Measurements from ENCODE around the gene RBBP8.

The RBBP8 gene

GRCh38 chr18:22999212-22999611 lies 66.1 kb downstream of the RBBP8 start:
- peaks cover 29 to 100% (median 93%) of the 10 kb centered on the region in 11 experiments; a peak in 21 of 22 replicates for H3K36me3 ChIP-seq
- no peak overlapping the region for H3K4me3 ChIP-seq
- H3K27me3 ChIP-seq = no peaks in the 10 kb centered on the region
- no peaks in the 10 kb centered on the region for H4K20me1 ChIP-seq
- no peak overlapping the region for H3K4me2 ChIP-seq
- H3K9ac ChIP-seq = no peak overlapping the region
- no peaks in the 10 kb centered on the region for H3K4me1 ChIP-seq
- TF ChIP-seq Cebpa-rat (IDR thresholded peaks at IDR 0.05) = no peak
- no peaks in the 10 kb centered on the region for H3K9me3 ChIP-seq (replicated peaks in 1 of 11)
- H3K27ac ChIP-seq = no peak overlapping the region

- no peaks in the 10 kb centered on the region for H4K20me1 ChIP-seq
Observed at GRCh38 chr18:22999647-23000046, 66.5 kb downstream of the RBBP8 start.

GRCh38 chr18:23003289-23003688 lies 70.2 kb downstream of the RBBP8 start:
- no peak for TF ChIP-seq Cebpa-rat (IDR thresholded peaks at IDR 0.05)
- Histone ChIP-seq H3K9me3 (replicated peaks in 1 of 11) (no peaks in the 10 kb centered on the region), H3K9ac (no peak overlapping the region), H3K27me3 (no peaks in the 10 kb centered on the region), H3K27ac (no peak overlapping the region), H4K20me1 (no peaks in the 10 kb centered on the region), H3K4me2 (no peak overlapping the region), H3K4me3 (no peak overlapping the region), H3K4me1 (no peaks in the 10 kb centered on the region), H3K36me3 (peaks cover 22 to 99% (median 80%) of the 10 kb centered on the region in 11 experiments)

More at GRCh38 chr18:22999647-23000046, 66.5 kb downstream of the RBBP8 start:
- Histone ChIP-seq H3K27ac (no peak overlapping the region), H3K4me1 (no peaks in the 10 kb centered on the region), H3K36me3 (peaks cover 33 to 100% (median 93%) of the 10 kb centered on the region in 11 experiments), H3K4me3 (no peak overlapping the region), H3K9me3 (replicated peaks in 1 of 11) (no peaks in the 10 kb centered on the region), H3K4me2 (no peak overlapping the region), H3K27me3 (no peaks in the 10 kb centered on the region), H3K9ac (no peak overlapping the region)
- peak in 4 of 11 experiments; percentile 44 to 93 (median 72); a peak in 7 of 22 replicates for TF ChIP-seq Cebpa-rat (IDR thresholded peaks at IDR 0.05)

- no peak overlapping the region for H3K27ac ChIP-seq
- no peak overlapping the region for H3K4me3 ChIP-seq
- H3K9me3 ChIP-seq (replicated peaks in 1 of 11) = no peaks in the 10 kb centered on the region
- no peak for TF ChIP-seq Cebpa-rat (IDR thresholded peaks at IDR 0.05)
- H3K27me3 ChIP-seq = no peaks in the 10 kb centered on the region
- peaks cover 6 to 93% (median 55%) of the 10 kb centered on the region in 11 experiments; a peak in 20 of 22 replicates for H3K36me3 ChIP-seq
- H3K4me2 ChIP-seq = no peak overlapping the region
- H3K4me1 ChIP-seq = no peaks in the 10 kb centered on the region
- no peaks in the 10 kb centered on the region for H4K20me1 ChIP-seq
- no peak overlapping the region for H3K9ac ChIP-seq
Observed at GRCh38 chr18:23012249-23012648, 79.1 kb downstream of the RBBP8 start.

GRCh38 chr18:23020555-23021294 lies 87.6 kb downstream of the RBBP8 start:
- Histone ChIP-seq H3K36me3 (peaks cover 9 to 95% (median 73%) of the 10 kb centered on the region in 11 experiments), H3K9ac (no peak overlapping the region), H3K27me3 (no peaks in the 10 kb centered on the region), H3K27ac (no peak overlapping the region), H3K4me3 (no peak overlapping the region), H3K4me1 (no peaks in the 10 kb centered on the region; a peak in 1 of 20 replicates), H4K20me1 (no peaks in the 10 kb centered on the region), H3K9me3 (replicated peaks in 1 of 11) (no peaks in the 10 kb centered on the region), H3K4me2 (no peak overlapping the region)
- TF ChIP-seq Cebpa-rat (IDR thresholded peaks at IDR 0.05) = no peak

- no peak for TF ChIP-seq Cebpa-rat (IDR thresholded peaks at IDR 0.05)
- Histone ChIP-seq H3K9me3 (replicated peaks in 1 of 11) (no peaks in the 10 kb centered on the region), H3K9ac (no peak overlapping the region), H3K4me3 (no peak overlapping the region), H4K20me1 (no peaks in the 10 kb centered on the region), H3K4me2 (no peak overlapping the region), H3K27ac (no peak overlapping the region), H3K36me3 (peaks cover 10 to 95% (median 77%) of the 10 kb centered on the region in 11 experiments), H3K4me1 (no peaks in the 10 kb centered on the region; a peak in 1 of 20 replicates), H3K27me3 (no peaks in the 10 kb centered on the region)
Observed at GRCh38 chr18:23021623-23022022, 88.5 kb downstream of the RBBP8 start.

- no peak overlapping the region for H3K4me2 ChIP-seq
- H3K36me3 ChIP-seq = peaks cover under 1 to 29% (median 18%) of the 10 kb centered on the region in 11 experiments; a peak in 19 of 22 replicates
- no peak for TF ChIP-seq Cebpa-rat (IDR thresholded peaks at IDR 0.05)
- no peaks in the 10 kb centered on the region for H3K4me1 ChIP-seq
- no peak overlapping the region for H3K4me3 ChIP-seq
- no peaks in the 10 kb centered on the region for H3K27me3 ChIP-seq
- H3K9ac ChIP-seq = no peak overlapping the region
- H4K20me1 ChIP-seq = no peaks in the 10 kb centered on the region
- no peaks in the 10 kb centered on the region for H3K9me3 ChIP-seq (replicated peaks in 1 of 11)
- H3K27ac ChIP-seq = no peak overlapping the region
Observed at GRCh38 chr18:23032030-23032582, 99.0 kb downstream of the RBBP8 start.

GRCh38 chr18:23033056-23033455 lies 99.9 kb downstream of the RBBP8 start:
- Histone ChIP-seq H3K4me2 (no peak overlapping the region), H3K4me1 (no peaks in the 10 kb centered on the region), H3K36me3 (peaks cover 0 to 19% (median 8%) of the 10 kb centered on the region in 11 experiments; a peak in 18 of 22 replicates), H3K27ac (no peak overlapping the region), H3K9ac (no peak overlapping the region), H3K9me3 (replicated peaks in 1 of 11) (no peaks in the 10 kb centered on the region), H4K20me1 (no peaks in the 10 kb centered on the region), H3K4me3 (no peak overlapping the region), H3K27me3 (no peaks in the 10 kb centered on the region)
- no peak for TF ChIP-seq Cebpa-rat (IDR thresholded peaks at IDR 0.05)

- H3K9me3 ChIP-seq (replicated peaks in 1 of 11) = peaks cover 0 to 13% (median 0%) of the 10 kb centered on the region in 11 experiments; a peak in 3 of 22 replicates
- no peak overlapping the region for H3K4me3 ChIP-seq
- no peak for TF ChIP-seq Cebpa-rat (IDR thresholded peaks at IDR 0.05)
- H4K20me1 ChIP-seq = no peaks in the 10 kb centered on the region
- no peak overlapping the region for H3K9ac ChIP-seq
- H3K27ac ChIP-seq = no peak overlapping the region
- no peaks in the 10 kb centered on the region for H3K36me3 ChIP-seq
- H3K27me3 ChIP-seq = no peaks in the 10 kb centered on the region
- no peak overlapping the region for H3K4me2 ChIP-seq
- H3K4me1 ChIP-seq = no peaks in the 10 kb centered on the region
Observed at GRCh38 chr18:23036660-23037201, 103.6 kb downstream of the RBBP8 start.

Measured in BLaER1 treated with 17β-estradiol and CSF1 and Interleukin-3, amounts not matched to agents 10 nM and 100 nM (cell line).